DND-41 (cell line): ENCODE data around the gene PTPRR.

Experiments
- ATAC-seq: fragments of 200-7000 bp; cut with Tn5 transposase; 3 replicates; pipeline ENCODE4 v1.9.1; 2021; ENCODE audit warnings: low read depth; ENCODE audit not compliant: insufficient read depth
- DNase-seq: peaks from one replicate; pipeline ENCODE4 v3.0.0-alpha.2; 2020
- H2AFZ ChIP-seq: 2 replicates; pipeline ENCODE4 v1.6.0; 2012; ENCODE audit warnings: low read depth, low read length
- H3K27ac ChIP-seq: 2 replicates; pipeline ENCODE4 v1.5.1; 2012; ENCODE audit warnings: low read length, inconsistent platforms
- H3K27me3 ChIP-seq: fragments of 200-600 bp; sonication (generic); 2 replicates; pipeline ENCODE4 v1.6.0; 2012; ENCODE audit warnings: low read length, mild to moderate bottlenecking, inconsistent platforms; ENCODE audit not compliant: insufficient read depth, poor library complexity
- H3K36me3 ChIP-seq: 2 replicates; pipeline ENCODE4 v1.5.1; 2012; ENCODE audit warnings: low read length, inconsistent platforms; ENCODE audit not compliant: insufficient read depth
- H3K4me1 ChIP-seq: 2 replicates; pipeline ENCODE4 v1.5.1; 2012; ENCODE audit warnings: mild to moderate bottlenecking, low read length; ENCODE audit not compliant: insufficient read depth
- H3K4me2 ChIP-seq: 2 replicates; pipeline ENCODE4 v1.6.0; 2012; ENCODE audit warnings: mild to moderate bottlenecking, moderate library complexity, low read length, inconsistent platforms; ENCODE audit not compliant: insufficient read depth
- H3K4me3 ChIP-seq, 2 experiments: fragments of 200-600 bp in 1 of 2; shearing (Covaris generic) in 1 of 2; 2 replicates each; pipeline ENCODE4 v1.5.1; 2012 to 2016; ENCODE audit warnings: inconsistent platforms in 2 of 2, low read length in 2 of 2, mild to moderate bottlenecking in 2 of 2, low read depth in 1 of 2, moderate library complexity in 1 of 2
- H3K79me2 ChIP-seq: 2 replicates; pipeline ENCODE4 v1.6.0; 2012; ENCODE audit warnings: low read length, inconsistent platforms; ENCODE audit not compliant: insufficient read depth
- H3K9ac ChIP-seq: 2 replicates; pipeline ENCODE4 v1.6.0; 2012; ENCODE audit warnings: low read depth, mild to moderate bottlenecking, inconsistent platforms, low read length, moderate library complexity
- H3K9me3 ChIP-seq: 2 replicates; pipeline ENCODE4 v1.5.1; 2012; ENCODE audit warnings: low read length, moderate library complexity, mild to moderate bottlenecking, inconsistent platforms; ENCODE audit not compliant: insufficient read depth, severe bottlenecking
- H4K20me1 ChIP-seq: 2 replicates; pipeline ENCODE4 v1.6.0; 2012; ENCODE audit warnings: low read length; ENCODE audit not compliant: insufficient read depth
- EZH2 ChIP-seq: IDR thresholded peaks from 3 replicates; pipeline ENCODE4 v1.6.1; 2012; ENCODE audit warnings: borderline replicate concordance, low read depth, mild to moderate bottlenecking, moderate library complexity, low read length, inconsistent platforms; ENCODE audit not compliant: severe bottlenecking
- TF ChIP-seq, protein P1 (sequence below): IDR thresholded peaks from 2 replicates; pipeline ENCODE4 v1.5.1; 2012; ENCODE audit warnings: borderline replicate concordance, low read length, moderate library complexity, mild to moderate bottlenecking; ENCODE audit not compliant: poor library complexity, severe bottlenecking; ENCODE audit errors: extremely low read depth

Gene PTPRR

DNA sequence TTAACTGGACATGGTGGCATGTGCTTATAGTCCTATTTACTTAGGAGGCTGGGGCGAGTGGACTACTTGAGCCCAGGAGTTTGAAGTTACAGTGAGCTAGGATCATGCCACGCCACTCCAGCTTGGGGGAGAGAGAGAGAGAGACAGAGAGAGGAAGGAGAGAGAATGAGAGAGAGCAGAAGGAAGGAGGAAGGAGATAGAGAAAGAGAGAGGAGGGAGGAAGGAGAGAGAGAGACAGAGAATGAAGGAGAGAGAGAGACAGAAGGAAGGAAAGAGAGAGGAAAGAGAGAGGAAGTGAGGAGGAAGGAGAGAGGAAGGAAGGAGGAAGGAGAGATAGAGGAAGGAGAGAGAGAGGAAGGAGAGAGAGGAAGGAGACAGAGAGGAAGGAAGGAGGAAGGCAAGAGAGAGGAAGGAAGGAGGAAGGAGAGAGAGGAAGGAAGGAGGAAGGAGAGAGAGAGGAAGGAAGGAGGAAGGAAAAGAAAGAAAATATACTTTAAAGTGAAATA, 189.8 kb downstream of the PTPRR start:
- ATAC-seq (no peak), DNase-seq (no peak)
- no peak overlapping the region for H2AFZ ChIP-seq
- no peaks in the 10 kb centered on the region for H3K36me3 ChIP-seq
- H3K27ac ChIP-seq, result no peak overlapping the region
- no peaks in the 10 kb centered on the region for H3K27me3 ChIP-seq
- H3K9me3 ChIP-seq, result no peaks in the 10 kb centered on the region
- no peak overlapping the region for H3K4me2 ChIP-seq
- no peaks in the 10 kb centered on the region for H3K4me1 ChIP-seq
- H3K79me2 ChIP-seq, result no peaks in the 10 kb centered on the region
- TF ChIP-seq, protein P1, sequence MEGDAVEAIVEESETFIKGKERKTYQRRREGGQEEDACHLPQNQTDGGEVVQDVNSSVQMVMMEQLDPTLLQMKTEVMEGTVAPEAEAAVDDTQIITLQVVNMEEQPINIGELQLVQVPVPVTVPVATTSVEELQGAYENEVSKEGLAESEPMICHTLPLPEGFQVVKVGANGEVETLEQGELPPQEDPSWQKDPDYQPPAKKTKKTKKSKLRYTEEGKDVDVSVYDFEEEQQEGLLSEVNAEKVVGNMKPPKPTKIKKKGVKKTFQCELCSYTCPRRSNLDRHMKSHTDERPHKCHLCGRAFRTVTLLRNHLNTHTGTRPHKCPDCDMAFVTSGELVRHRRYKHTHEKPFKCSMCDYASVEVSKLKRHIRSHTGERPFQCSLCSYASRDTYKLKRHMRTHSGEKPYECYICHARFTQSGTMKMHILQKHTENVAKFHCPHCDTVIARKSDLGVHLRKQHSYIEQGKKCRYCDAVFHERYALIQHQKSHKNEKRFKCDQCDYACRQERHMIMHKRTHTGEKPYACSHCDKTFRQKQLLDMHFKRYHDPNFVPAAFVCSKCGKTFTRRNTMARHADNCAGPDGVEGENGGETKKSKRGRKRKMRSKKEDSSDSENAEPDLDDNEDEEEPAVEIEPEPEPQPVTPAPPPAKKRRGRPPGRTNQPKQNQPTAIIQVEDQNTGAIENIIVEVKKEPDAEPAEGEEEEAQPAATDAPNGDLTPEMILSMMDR, result no peak
- TF ChIP-seq EZH2, result no peak
- no peak overlapping the region for H3K9ac ChIP-seq
- H4K20me1 ChIP-seq, result no peaks in the 10 kb centered on the region
- no peak overlapping the region for H3K4me3 ChIP-seq

GRCh38 chr12:70724444-70724843, 196.1 kb downstream of the PTPRR start:
- Histone ChIP-seq H3K79me2 (no peaks in the 10 kb centered on the region), H3K4me2 (no peak overlapping the region), H2AFZ (no peak overlapping the region), H4K20me1 (no peaks in the 10 kb centered on the region), H3K4me3 (no peak overlapping the region), H3K27me3 (no peaks in the 10 kb centered on the region), H3K9ac (no peak overlapping the region), H3K27ac (no peak overlapping the region), H3K4me1 (no peaks in the 10 kb centered on the region), H3K36me3 (no peaks in the 10 kb centered on the region), H3K9me3 (no peaks in the 10 kb centered on the region)
- TF ChIP-seq EZH2, result no peak
- TF ChIP-seq, protein P1, result no peak
- ATAC-seq (no peak), DNase-seq (no peak)

DNA sequence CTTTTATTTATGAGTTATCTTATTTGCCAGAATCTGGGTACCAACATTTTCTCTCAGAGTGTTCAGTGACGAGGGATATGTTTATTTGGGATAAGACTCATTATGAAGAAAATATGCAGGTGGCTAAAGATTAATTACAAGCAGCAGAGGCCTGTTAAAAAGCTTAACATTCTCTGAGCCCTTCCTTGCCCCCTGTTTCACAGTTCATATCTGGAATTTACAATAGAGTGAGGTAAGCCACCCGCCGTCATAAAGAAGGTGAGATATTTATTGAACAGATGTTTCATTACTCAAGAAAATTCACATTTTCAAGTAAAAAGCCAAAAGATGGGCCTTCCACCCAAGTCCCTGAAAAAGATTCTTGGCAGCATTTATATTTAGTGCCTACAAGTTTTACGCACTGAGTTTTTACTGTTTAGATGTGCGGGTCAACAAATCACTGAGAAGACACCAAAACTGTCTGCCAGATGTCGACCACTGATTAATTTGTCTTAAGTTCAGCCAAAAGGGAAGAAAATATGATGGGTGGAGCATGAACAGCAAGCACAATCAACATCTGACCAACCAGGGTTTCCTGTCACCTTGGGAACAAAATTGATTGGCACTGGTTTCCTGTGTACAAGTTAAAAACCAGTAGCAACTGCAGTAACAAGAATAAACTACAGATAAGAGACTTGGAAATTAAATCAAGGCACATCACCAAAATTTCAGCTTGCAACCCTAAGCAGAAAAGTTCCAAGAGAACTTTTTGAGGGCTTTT, 197.8 kb downstream of the PTPRR start:
- H3K27ac ChIP-seq, result no peak overlapping the region
- no peak for DNase-seq
- no peak overlapping the region for H3K4me2 ChIP-seq
- H3K9ac ChIP-seq, result no peak overlapping the region
- TF ChIP-seq, protein P1, result no peak
- H4K20me1 ChIP-seq, result no peaks in the 10 kb centered on the region
- no peak overlapping the region for H2AFZ ChIP-seq
- H3K9me3 ChIP-seq, result no peaks in the 10 kb centered on the region
- no peak for ATAC-seq
- H3K4me3 ChIP-seq, result no peak overlapping the region
- no peaks in the 10 kb centered on the region for H3K27me3 ChIP-seq
- no peaks in the 10 kb centered on the region for H3K4me1 ChIP-seq
- H3K79me2 ChIP-seq, result no peaks in the 10 kb centered on the region
- H3K36me3 ChIP-seq, result no peaks in the 10 kb centered on the region
